Stomach (tissue), 4 donors: Measurements from ENCODE around the gene TST.

Experiments
- POLR2A ChIP-seq, 4 donors: fragments of 450-650 bp; IDR thresholded peaks; one replicate each; pipeline ENCODE4 v1.6.1; 2016; ENCODE audit warnings: antibody characterized with exemption in 4 of 4, control low read depth in 2 of 4, mild to moderate bottlenecking in 1 of 4, moderate library complexity in 1 of 4
- TF ChIP-seq, protein P1 (sequence below), 7 experiments: fragments of 450-650 bp in 4 of 7; fragments of 200-600 bp in 3 of 7; sonication (generic) in 3 of 7; IDR thresholded peaks; one replicate each; pipeline ENCODE4 v1.5.1; 2016 to 2019; ENCODE audit warnings: antibody characterized with exemption in 7 of 7, control low read depth in 2 of 7, mild to moderate bottlenecking in 1 of 7

DNA sequence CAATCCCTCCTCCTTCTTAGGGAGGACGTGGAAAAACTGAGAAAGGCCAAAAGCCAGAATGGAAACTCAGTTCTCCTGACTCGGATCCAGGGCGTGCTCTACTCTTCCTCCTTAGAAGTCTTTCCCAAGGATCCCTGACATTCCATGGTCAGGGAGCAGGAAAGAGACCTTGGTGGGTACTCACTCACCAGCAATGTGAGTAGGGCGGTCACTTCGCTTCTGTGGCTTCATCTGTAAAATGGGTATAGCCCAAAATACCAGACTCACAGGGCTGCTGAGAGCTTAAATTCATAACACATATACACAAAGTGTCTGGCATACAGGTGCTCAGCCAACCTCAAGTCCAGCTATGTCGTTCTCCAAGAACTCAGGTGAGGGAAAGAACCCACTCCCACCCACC lies 31.7 kb upstream of the TST start:
- TF ChIP-seq, protein P1, sequence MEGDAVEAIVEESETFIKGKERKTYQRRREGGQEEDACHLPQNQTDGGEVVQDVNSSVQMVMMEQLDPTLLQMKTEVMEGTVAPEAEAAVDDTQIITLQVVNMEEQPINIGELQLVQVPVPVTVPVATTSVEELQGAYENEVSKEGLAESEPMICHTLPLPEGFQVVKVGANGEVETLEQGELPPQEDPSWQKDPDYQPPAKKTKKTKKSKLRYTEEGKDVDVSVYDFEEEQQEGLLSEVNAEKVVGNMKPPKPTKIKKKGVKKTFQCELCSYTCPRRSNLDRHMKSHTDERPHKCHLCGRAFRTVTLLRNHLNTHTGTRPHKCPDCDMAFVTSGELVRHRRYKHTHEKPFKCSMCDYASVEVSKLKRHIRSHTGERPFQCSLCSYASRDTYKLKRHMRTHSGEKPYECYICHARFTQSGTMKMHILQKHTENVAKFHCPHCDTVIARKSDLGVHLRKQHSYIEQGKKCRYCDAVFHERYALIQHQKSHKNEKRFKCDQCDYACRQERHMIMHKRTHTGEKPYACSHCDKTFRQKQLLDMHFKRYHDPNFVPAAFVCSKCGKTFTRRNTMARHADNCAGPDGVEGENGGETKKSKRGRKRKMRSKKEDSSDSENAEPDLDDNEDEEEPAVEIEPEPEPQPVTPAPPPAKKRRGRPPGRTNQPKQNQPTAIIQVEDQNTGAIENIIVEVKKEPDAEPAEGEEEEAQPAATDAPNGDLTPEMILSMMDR (IDR thresholded peaks at IDR 0.05), result no peak
- TF ChIP-seq POLR2A (IDR thresholded peaks at IDR 0.05), result no peak
